ENCODE results near the gene JPH2. TPM values are rescaled to one million over a fixed set of nuclear protein-coding genes. Genes with fewer than 3 reads are reported as not detected.

The JPH2 gene
- total and polyA plus RNA-seq, 3 experiments from 2014 or later, result not detected

- Histone ChIP-seq H3K9me3 (ENCODE audit: low read length) (no peaks in the 10 kb centered on the region), H3K27me3 (ENCODE audit: insufficient read depth, low read length, poor library complexity, severe bottlenecking) (no peaks in the 10 kb centered on the region), H3K4me3 (ENCODE audit: low read length) (peak within 1 kb of the TSS; percentile 96), H3K27ac (ENCODE audit: low read depth, low read length) (peak within 1 kb of the TSS; percentile 96), H3K4me1 (ENCODE audit: insufficient read depth, low read length) (peaks cover 52% of the 10 kb centered on the region), H3K36me3 (ENCODE audit: insufficient read depth, low read length) (no peaks in the 10 kb centered on the region)
- Mint-ChIP-seq H3K36me3 (peaks cover 9 to 36% (median 11%) of the 10 kb centered on the region in 3 donors), H3K27ac (peak within 1 kb of the TSS; percentile 91 to 100 (median 98)), H3K4me3 (peak within 1 kb of the TSS; percentile 87 to 99 (median 93)), H3K9me3 (no peaks in the 10 kb centered on the region), H3K27me3 (no peaks in the 10 kb centered on the region), H3K4me1 (peaks cover 55 to 72% (median 68%) of the 10 kb centered on the region in 3 donors)
- peak; percentile 97 to 99 (median 98) for DNase-seq
- CTCF ChIA-PET, result interaction anchor here (0.6 to 3.0 kb wide), 3 partner anchors 8 to 100 kb away, joined by 3 to 13 read pairs (median 7); partner anchors contain the start of gene FITM2
- POLR2A ChIA-PET, result interaction anchor here (0.6 to 1.2 kb wide), 4 partner anchors 8 to 434 kb away, joined by 3 to 4 read pairs (median 3); no protein-coding TSS in a partner anchor
Observed at GRCh38 chr20:44210406-44211176, 23.6 kb upstream of the JPH2 start, which contains the start of gene OSER1. OSER1 (minus strand) TSS chr20:44210771; CDS start chr20:44206957, 3,814 bp downstream.

- Mint-ChIP-seq H3K27me3 (no peaks in the 10 kb centered on the region), H3K9me3 (no peaks in the 10 kb centered on the region), H3K4me1 (peaks cover 48 to 65% (median 64%) of the 10 kb centered on the region in 3 donors), H3K4me3 (peak overlapping the region; percentile 87 to 99 (median 93)), H3K27ac (peak overlapping the region; percentile 91 to 99 (median 98)), H3K36me3 (peaks cover 6 to 37% (median 6%) of the 10 kb centered on the region in 3 donors)
- Histone ChIP-seq H3K27me3 (ENCODE audit: insufficient read depth, low read length, poor library complexity, severe bottlenecking) (no peaks in the 10 kb centered on the region), H3K9me3 (ENCODE audit: low read length) (no peaks in the 10 kb centered on the region), H3K4me3 (ENCODE audit: low read length) (peak overlapping the region; percentile 93), H3K27ac (ENCODE audit: low read depth, low read length) (peak overlapping the region; percentile 96), H3K4me1 (ENCODE audit: insufficient read depth, low read length) (peaks cover 48% of the 10 kb centered on the region), H3K36me3 (ENCODE audit: insufficient read depth, low read length) (no peaks in the 10 kb centered on the region)
- POLR2A ChIA-PET, result interaction anchor here (0.6 to 1.2 kb wide), 4 partner anchors 9 to 435 kb away, joined by 3 to 4 read pairs (median 3); no protein-coding TSS in a partner anchor
- CTCF ChIA-PET, result interaction anchor here (0.6 to 3.0 kb wide), 4 partner anchors 9 to 101 kb away, joined by 3 to 13 read pairs (median 6); partner anchors contain the start of gene FITM2
- DNase-seq, result no peak
Observed at GRCh38 chr20:44209686-44210405, 22.9 kb upstream of the JPH2 start.

- Histone ChIP-seq H3K27me3 (ENCODE audit: insufficient read depth, low read length, poor library complexity, severe bottlenecking) (no peaks in the 10 kb centered on the region), H3K4me3 (ENCODE audit: low read length) (peak overlapping the region; percentile 0), H3K36me3 (ENCODE audit: insufficient read depth, low read length) (no peaks in the 10 kb centered on the region), H3K4me1 (ENCODE audit: insufficient read depth, low read length) (peaks cover 48% of the 10 kb centered on the region), H3K27ac (ENCODE audit: low read depth, low read length) (no peak overlapping the region), H3K9me3 (ENCODE audit: low read length) (no peaks in the 10 kb centered on the region)
- peak overlapping the region; percentile 17 to 99 (median 93) for H3K27ac Mint-ChIP-seq
- H3K4me1 Mint-ChIP-seq, result peaks cover 49 to 69% (median 64%) of the 10 kb centered on the region in 3 donors
- H3K9me3 Mint-ChIP-seq, result no peaks in the 10 kb centered on the region
- H3K36me3 Mint-ChIP-seq, result peaks cover 6 to 45% (median 6%) of the 10 kb centered on the region in 3 donors
- no peak for DNase-seq
- ChIA-PET CTCF (interaction anchor here (0.9 to 3.0 kb wide), 3 partner anchors 10 to 102 kb away, joined by 4 to 13 read pairs (median 5); partner anchors contain the start of gene FITM2), POLR2A (no interaction called here)
- H3K27me3 Mint-ChIP-seq, result no peaks in the 10 kb centered on the region
- H3K4me3 Mint-ChIP-seq, result peak overlapping the region; percentile 87 to 99 (median 93)
Observed at GRCh38 chr20:44208770-44209169, 21.8 kb upstream of the JPH2 start.

GRCh38 chr20:44208165-44208564, 21.2 kb upstream of the JPH2 start:
- H3K4me3 Mint-ChIP-seq, result peak overlapping the region in 6 of 7 donors; percentile 87 to 94 (median 92)
- Histone ChIP-seq H3K4me1 (ENCODE audit: insufficient read depth, low read length) (peaks cover 47% of the 10 kb centered on the region), H3K27ac (ENCODE audit: low read depth, low read length) (no peak overlapping the region), H3K4me3 (ENCODE audit: low read length) (no peak overlapping the region), H3K9me3 (ENCODE audit: low read length) (no peaks in the 10 kb centered on the region), H3K27me3 (ENCODE audit: insufficient read depth, low read length, poor library complexity, severe bottlenecking) (no peaks in the 10 kb centered on the region), H3K36me3 (ENCODE audit: insufficient read depth, low read length) (no peaks in the 10 kb centered on the region)
- peaks cover 49 to 74% (median 68%) of the 10 kb centered on the region in 3 donors for H3K4me1 Mint-ChIP-seq
- no peaks in the 10 kb centered on the region for H3K9me3 Mint-ChIP-seq
- no peaks in the 10 kb centered on the region for H3K27me3 Mint-ChIP-seq
- peak overlapping the region in 4 of 8 donors; percentile 24 to 99 (median 58) for H3K27ac Mint-ChIP-seq
- H3K36me3 Mint-ChIP-seq, result peaks cover 6 to 50% (median 9%) of the 10 kb centered on the region in 3 donors
- no peak for DNase-seq
- CTCF ChIA-PET, result interaction anchor here (1.5 to 3.0 kb wide), 2 partner anchors 10 to 18 kb away, joined by 5 to 13 read pairs; no protein-coding TSS in a partner anchor
- POLR2A ChIA-PET, result interaction anchor here (0.6 kb wide), 1 partner anchor 103 kb away, joined by 3 read pairs; the partner anchor contains the start of gene FITM2

GRCh38 chr20:44207126-44207723, 20.2 kb upstream of the JPH2 start:
- Histone ChIP-seq H3K27me3 (ENCODE audit: insufficient read depth, low read length, poor library complexity, severe bottlenecking) (no peaks in the 10 kb centered on the region), H3K36me3 (ENCODE audit: insufficient read depth, low read length) (peaks cover 8% of the 10 kb centered on the region), H3K4me3 (ENCODE audit: low read length) (no peak overlapping the region), H3K27ac (ENCODE audit: low read depth, low read length) (no peak overlapping the region), H3K9me3 (ENCODE audit: low read length) (no peaks in the 10 kb centered on the region), H3K4me1 (ENCODE audit: insufficient read depth, low read length) (peaks cover 39% of the 10 kb centered on the region)
- Mint-ChIP-seq H3K4me1 (peaks cover 48 to 77% (median 61%) of the 10 kb centered on the region in 3 donors), H3K36me3 (peaks cover 6 to 59% (median 13%) of the 10 kb centered on the region in 3 donors), H3K9me3 (no peaks in the 10 kb centered on the region), H3K27me3 (no peaks in the 10 kb centered on the region), H3K27ac (peak overlapping the region in 3 of 8 donors; percentile 39 to 73 (median 64)), H3K4me3 (peak overlapping the region in 5 of 7 donors; percentile 14 to 93 (median 29))
- CTCF ChIA-PET, result no interaction called here
- no peak for DNase-seq
- POLR2A ChIA-PET, result no interaction called here

- ChIA-PET POLR2A (no interaction called here), CTCF (interaction anchor here (0.9 to 1.1 kb wide), 2 partner anchors 11 to 105 kb away, joined by 3 to 5 read pairs; partner anchors contain the start of gene FITM2)
- no peaks in the 10 kb centered on the region for H3K9me3 Mint-ChIP-seq
- DNase-seq, result no peak
- Histone ChIP-seq H3K27ac (ENCODE audit: low read depth, low read length) (no peak overlapping the region), H3K36me3 (ENCODE audit: insufficient read depth, low read length) (peaks cover 19% of the 10 kb centered on the region), H3K4me3 (ENCODE audit: low read length) (no peak overlapping the region), H3K27me3 (ENCODE audit: insufficient read depth, low read length, poor library complexity, severe bottlenecking) (no peaks in the 10 kb centered on the region), H3K9me3 (ENCODE audit: low read length) (no peaks in the 10 kb centered on the region), H3K4me1 (ENCODE audit: insufficient read depth, low read length) (peaks cover 28% of the 10 kb centered on the region)
- no peak overlapping the region for H3K27ac Mint-ChIP-seq
- H3K4me3 Mint-ChIP-seq, result peak overlapping the region in 2 of 7 donors; percentile 34 to 53
- H3K27me3 Mint-ChIP-seq, result peaks cover 0 to 1% of the 10 kb centered on the region in 2 donors
- H3K36me3 Mint-ChIP-seq, result peaks cover 10 to 67% (median 18%) of the 10 kb centered on the region in 3 donors
- peaks cover 39 to 71% (median 57%) of the 10 kb centered on the region in 3 donors for H3K4me1 Mint-ChIP-seq
Observed at GRCh38 chr20:44206132-44206531, 19.1 kb upstream of the JPH2 start.

GRCh38 chr20:44204832-44205215, 17.8 kb upstream of the JPH2 start:
- no peaks in the 10 kb centered on the region for H3K9me3 ChIP-seq (ENCODE audit: low read length)
- Mint-ChIP-seq H3K36me3 (peaks cover 10 to 69% (median 22%) of the 10 kb centered on the region in 3 donors), H3K4me1 (peaks cover 40 to 77% (median 63%) of the 10 kb centered on the region in 3 donors), H3K27ac (no peak overlapping the region), H3K4me3 (no peak overlapping the region), H3K9me3 (no peaks in the 10 kb centered on the region), H3K27me3 (peaks cover 0 to 1% of the 10 kb centered on the region in 2 donors)
- H3K36me3 ChIP-seq (ENCODE audit: insufficient read depth, low read length), result peaks cover 31% of the 10 kb centered on the region
- no peak overlapping the region for H3K4me3 ChIP-seq (ENCODE audit: low read length)
- no peak overlapping the region for H3K27ac ChIP-seq (ENCODE audit: low read depth, low read length)
- ChIA-PET CTCF (no interaction called here), POLR2A (no interaction called here)
- H3K27me3 ChIP-seq (ENCODE audit: insufficient read depth, low read length, poor library complexity, severe bottlenecking), result no peaks in the 10 kb centered on the region
- H3K4me1 ChIP-seq (ENCODE audit: insufficient read depth, low read length), result peaks cover 27% of the 10 kb centered on the region
- no peak for DNase-seq

All from CD8-positive, alpha-beta memory T cell (primary cell).